Spleen (tissue), 7 donors: ENCODE results near the gene IL17C.

Experiments
- CTCF ChIP-seq, 11 experiments: fragments of 200-600 bp in 7 of 11; fragments of 450-650 bp in 4 of 11; sonication (generic) in 4 of 11; IDR thresholded peaks in 8 of 11; conservative IDR thresholded peaks in 3 of 11; 1 replicate in 7 of 11; 2 replicates in 4 of 11; pipeline versions ENCODE4 v1.4.0 to v1.8.0; 2016 to 2021; ENCODE audit warnings: antibody characterized with exemption in 11 of 11, inconsistent platforms in 4 of 11, mild to moderate bottlenecking in 1 of 11
- POLR2A ChIP-seq, 3 donors: fragments of 450-650 bp; IDR thresholded peaks; one replicate each; pipeline ENCODE4 v1.5.1; 2017; ENCODE audit warnings: antibody characterized with exemption in 3 of 3, mild to moderate bottlenecking in 1 of 3
- POLR2AphosphoS5 ChIP-seq, 3 donors: sonication (generic); formaldehyde crosslinking; IDR thresholded peaks; one replicate each; pipeline ENCODE4 v1.5.1; 2017; ENCODE audit warnings: antibody characterized with exemption in 3 of 3
- donor health status: DM: no; HTN: no; CAD: no; lungs with moderate emphysema.
- donor health status: DM: no; HTN: no; CAD: no.
- donor health status: DM: no; HTN: no; CAD: no.

GRCh38 chr16:88593061-88593460 lies 45.3 kb upstream of the IL17C start:
- TF ChIP-seq CTCF (IDR thresholded peaks at IDR 0.05 in 8 of 11, conservative IDR thresholded peaks at IDR 0.05 in 3 of 11) (no peak), POLR2A (IDR thresholded peaks at IDR 0.05) (no peak), POLR2AphosphoS5 (IDR thresholded peaks at IDR 0.05) (no peak)
